Thyroid gland (tissue), 4 donors: ENCODE measurements around the gene PTPRN.

Source experiments
- CTCF ChIP-seq, 6 experiments: fragments of 200-600 bp in 3 of 6; fragments of 450-650 bp in 3 of 6; sonication (generic) in 3 of 6; IDR thresholded peaks; one replicate each; pipeline ENCODE4 v1.5.1; 2016 to 2019; ENCODE audit warnings: antibody characterized with exemption in 6 of 6, mild to moderate bottlenecking in 2 of 6, inconsistent platforms in 1 of 6, moderate library complexity in 1 of 6
- POLR2A ChIP-seq, 2 donors: fragments of 450-650 bp; IDR thresholded peaks; one replicate each; pipeline ENCODE4 v1.6.1; 2017; ENCODE audit warnings: antibody characterized with exemption in 2 of 2, mild to moderate bottlenecking in 2 of 2, moderate library complexity in 1 of 2

GRCh38 chr2:219335373-219335786 lies 26.2 kb upstream of the PTPRN start:
- TF ChIP-seq POLR2A (IDR thresholded peaks at IDR 0.05) (no peak), CTCF (IDR thresholded peaks at IDR 0.05) (no peak)
